Measurements from ENCODE around the gene NOG.

NOG gene

GRCh38 chr17:56610321-56610720 is 16.8 kb downstream of the NOG start:
- DNase-seq (ENCODE audit: low spot score), result no peak
- in situ Hi-C loops (cut with MboI; ENCODE audit: low sequenced_read_pairs, unreplicated experiment), result no loop called here
- no peak for TF ChIP-seq CTCF (IDR thresholded peaks at IDR 0.05; ENCODE audit: borderline replicate concordance, control extremely low read depth, extremely low read depth, insufficient read depth, missing control alignments)

DNA sequence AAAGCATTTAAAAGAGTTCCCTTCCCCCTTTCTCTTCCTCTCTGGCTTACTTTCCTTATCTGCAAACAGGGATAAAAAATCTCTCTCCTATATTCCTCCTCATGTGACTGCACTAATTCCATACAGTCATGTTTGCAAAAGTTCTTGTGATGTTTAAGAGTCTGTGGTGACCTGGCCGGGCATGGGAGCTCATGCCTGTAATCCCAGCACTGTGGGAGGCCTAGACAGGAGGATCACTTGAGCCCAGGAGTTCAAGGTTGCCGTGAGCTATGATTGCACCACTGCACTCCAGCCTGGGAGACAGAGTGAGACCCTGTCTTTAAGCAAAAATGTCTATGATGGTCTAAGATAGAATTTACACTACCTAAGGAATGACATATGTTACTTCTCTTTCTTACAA is 19.6 kb downstream of the NOG start:
- no peak for DNase-seq (ENCODE audit: low spot score)
- in situ Hi-C loops (cut with MboI; ENCODE audit: low sequenced_read_pairs, unreplicated experiment), result no loop called here
- TF ChIP-seq CTCF (IDR thresholded peaks at IDR 0.05; ENCODE audit: borderline replicate concordance, control extremely low read depth, extremely low read depth, insufficient read depth, missing control alignments), result no peak

DNA sequence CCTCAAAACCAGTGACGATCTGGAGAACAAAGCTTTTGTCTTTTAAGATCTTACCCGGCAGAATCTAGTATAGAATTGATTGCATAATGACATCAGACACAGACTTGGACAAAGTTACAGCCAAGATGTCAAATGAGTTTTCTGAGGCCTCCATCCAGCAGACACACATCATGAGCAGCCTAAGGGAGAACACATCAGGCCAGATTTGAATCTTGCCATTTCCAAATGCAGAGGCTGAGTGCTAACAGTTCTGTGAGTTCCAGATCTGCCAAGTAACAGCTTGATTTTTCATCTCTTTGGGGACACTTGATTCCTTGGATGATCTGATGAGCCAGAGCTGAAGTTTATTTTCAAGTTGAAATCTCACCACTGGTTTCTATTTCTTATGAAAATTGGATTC is 21.0 kb downstream of the NOG start:
- no peak for TF ChIP-seq CTCF (IDR thresholded peaks at IDR 0.05; ENCODE audit: borderline replicate concordance, control extremely low read depth, extremely low read depth, insufficient read depth, missing control alignments)
- no peak for DNase-seq (ENCODE audit: low spot score)
- in situ Hi-C loops (cut with MboI; ENCODE audit: low sequenced_read_pairs, unreplicated experiment), result no loop called here

- in situ Hi-C loops (cut with MboI; ENCODE audit: low sequenced_read_pairs, unreplicated experiment), result no loop called here
- no peak for TF ChIP-seq CTCF (IDR thresholded peaks at IDR 0.05; ENCODE audit: borderline replicate concordance, control extremely low read depth, extremely low read depth, insufficient read depth, missing control alignments)
- no peak for DNase-seq (ENCODE audit: low spot score)
These were observed 22.7 kb downstream of the NOG start for GRCh38 chr17:56616239-56616638.

GRCh38 chr17:56623383-56623782 is 29.9 kb downstream of the NOG start:
- no peak for TF ChIP-seq CTCF (IDR thresholded peaks at IDR 0.05; ENCODE audit: borderline replicate concordance, control extremely low read depth, extremely low read depth, insufficient read depth, missing control alignments)
- in situ Hi-C loops (cut with MboI; ENCODE audit: low sequenced_read_pairs, unreplicated experiment), result no loop called here
- DNase-seq (ENCODE audit: low spot score), result no peak

DNA sequence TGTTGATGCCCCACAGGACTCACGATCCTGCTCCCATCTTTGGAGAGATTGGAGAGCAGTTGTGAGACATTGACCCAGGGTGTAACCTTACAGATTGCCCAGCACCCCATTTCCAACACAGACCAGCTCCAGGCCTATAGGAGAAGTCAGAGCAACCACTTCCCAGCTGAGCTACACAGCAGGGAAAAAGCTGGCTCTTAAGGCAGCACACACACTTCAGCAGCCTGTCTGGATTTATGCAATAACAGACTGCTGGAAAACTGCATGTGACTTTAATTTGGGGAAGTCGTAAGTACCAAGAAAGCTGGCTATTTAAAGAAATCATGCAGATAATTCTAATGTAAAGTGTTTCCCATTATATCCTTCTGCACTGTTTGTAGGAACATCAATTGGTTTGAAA is 30.8 kb downstream of the NOG start:
- in situ Hi-C loops (cut with MboI; ENCODE audit: low sequenced_read_pairs, unreplicated experiment), result no loop called here
- TF ChIP-seq CTCF (IDR thresholded peaks at IDR 0.05; ENCODE audit: borderline replicate concordance, control extremely low read depth, extremely low read depth, insufficient read depth, missing control alignments), result no peak
- no peak for DNase-seq (ENCODE audit: low spot score)

GRCh38 chr17:56624912-56625311 is 31.4 kb downstream of the NOG start:
- no peak for TF ChIP-seq CTCF (IDR thresholded peaks at IDR 0.05; ENCODE audit: borderline replicate concordance, control extremely low read depth, extremely low read depth, insufficient read depth, missing control alignments)
- in situ Hi-C loops (cut with MboI; ENCODE audit: low sequenced_read_pairs, unreplicated experiment), result no loop called here
- no peak for DNase-seq (ENCODE audit: low spot score)
